ENCODE results near the gene NRF1.

NRF1 gene

DNA sequence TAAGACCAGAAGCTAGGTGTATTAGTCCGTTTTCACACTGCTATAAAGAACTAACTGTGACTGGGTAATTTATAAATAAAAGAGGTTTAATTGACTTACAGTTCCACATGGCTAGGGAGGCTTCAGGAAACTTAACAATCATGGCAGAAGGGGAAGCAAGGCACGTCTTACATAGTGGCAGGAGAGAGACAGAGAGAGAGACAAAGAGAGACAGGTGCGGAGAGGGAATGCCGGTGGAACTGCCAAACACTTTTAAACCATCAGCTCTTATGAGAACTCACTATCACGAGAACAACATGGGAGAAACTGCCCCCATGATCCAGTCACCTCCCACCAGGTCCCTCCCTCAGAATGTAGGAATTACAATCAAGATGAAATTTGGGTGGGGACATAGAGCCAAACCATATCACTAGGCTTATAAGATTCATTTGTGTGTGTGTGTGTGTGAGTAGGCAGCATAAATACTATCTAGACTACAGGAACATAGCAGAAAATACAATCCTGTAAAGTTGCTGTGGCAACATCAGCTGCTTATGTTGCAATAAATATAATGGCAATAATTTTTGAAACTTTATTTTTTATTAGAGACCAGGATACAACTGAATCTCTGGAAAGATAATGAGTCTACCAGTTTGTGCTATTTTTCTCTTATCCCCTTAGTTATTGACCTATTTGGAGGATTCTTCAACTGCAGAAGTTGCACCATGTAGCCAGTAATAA, 77.1 kb downstream of the NRF1 start:
- H3K4me3 ChIP-seq (ENCODE audit: low read depth, low read length) = no peak overlapping the region
- no peak for DNase-seq (ENCODE audit: low read depth)
- TF ChIP-seq, protein P1, sequence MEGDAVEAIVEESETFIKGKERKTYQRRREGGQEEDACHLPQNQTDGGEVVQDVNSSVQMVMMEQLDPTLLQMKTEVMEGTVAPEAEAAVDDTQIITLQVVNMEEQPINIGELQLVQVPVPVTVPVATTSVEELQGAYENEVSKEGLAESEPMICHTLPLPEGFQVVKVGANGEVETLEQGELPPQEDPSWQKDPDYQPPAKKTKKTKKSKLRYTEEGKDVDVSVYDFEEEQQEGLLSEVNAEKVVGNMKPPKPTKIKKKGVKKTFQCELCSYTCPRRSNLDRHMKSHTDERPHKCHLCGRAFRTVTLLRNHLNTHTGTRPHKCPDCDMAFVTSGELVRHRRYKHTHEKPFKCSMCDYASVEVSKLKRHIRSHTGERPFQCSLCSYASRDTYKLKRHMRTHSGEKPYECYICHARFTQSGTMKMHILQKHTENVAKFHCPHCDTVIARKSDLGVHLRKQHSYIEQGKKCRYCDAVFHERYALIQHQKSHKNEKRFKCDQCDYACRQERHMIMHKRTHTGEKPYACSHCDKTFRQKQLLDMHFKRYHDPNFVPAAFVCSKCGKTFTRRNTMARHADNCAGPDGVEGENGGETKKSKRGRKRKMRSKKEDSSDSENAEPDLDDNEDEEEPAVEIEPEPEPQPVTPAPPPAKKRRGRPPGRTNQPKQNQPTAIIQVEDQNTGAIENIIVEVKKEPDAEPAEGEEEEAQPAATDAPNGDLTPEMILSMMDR (IDR thresholded peaks at IDR 0.05; ENCODE audit: low read depth, low read length, missing control alignments) = no peak

DNA sequence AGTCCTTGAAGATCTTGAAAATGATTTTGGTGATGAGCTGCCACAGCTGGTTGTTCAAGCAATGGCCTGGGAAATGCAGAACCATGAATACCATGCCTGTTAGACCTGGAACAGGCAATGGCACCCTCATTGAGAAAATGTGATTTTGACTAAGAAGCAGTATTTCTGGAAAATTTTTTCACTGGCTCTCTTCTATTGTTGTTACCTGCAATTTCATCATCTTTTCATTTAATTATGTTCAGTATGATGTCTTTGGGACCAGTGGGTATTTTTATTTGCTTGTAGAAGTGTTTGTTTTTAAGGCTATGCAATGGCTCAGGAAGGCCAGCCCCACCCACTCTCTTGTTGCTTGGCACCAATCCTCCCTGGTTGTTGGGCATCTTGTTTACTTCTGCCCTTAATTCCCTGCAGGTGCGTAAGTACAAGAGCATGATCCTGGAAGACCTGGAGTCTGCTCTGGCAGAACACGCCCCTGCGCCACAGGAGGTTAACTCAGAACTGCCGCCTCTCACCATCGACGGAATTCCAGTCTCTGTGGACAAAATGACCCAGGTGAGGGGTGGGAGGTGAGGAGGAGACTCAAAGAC, 78.6 kb downstream of the NRF1 start:
- TF ChIP-seq, protein P1 (IDR thresholded peaks at IDR 0.05; ENCODE audit: low read depth, low read length, missing control alignments) = no peak
- DNase-seq (ENCODE audit: low read depth) = no peak
- no peak overlapping the region for H3K4me3 ChIP-seq (ENCODE audit: low read depth, low read length)

DNA sequence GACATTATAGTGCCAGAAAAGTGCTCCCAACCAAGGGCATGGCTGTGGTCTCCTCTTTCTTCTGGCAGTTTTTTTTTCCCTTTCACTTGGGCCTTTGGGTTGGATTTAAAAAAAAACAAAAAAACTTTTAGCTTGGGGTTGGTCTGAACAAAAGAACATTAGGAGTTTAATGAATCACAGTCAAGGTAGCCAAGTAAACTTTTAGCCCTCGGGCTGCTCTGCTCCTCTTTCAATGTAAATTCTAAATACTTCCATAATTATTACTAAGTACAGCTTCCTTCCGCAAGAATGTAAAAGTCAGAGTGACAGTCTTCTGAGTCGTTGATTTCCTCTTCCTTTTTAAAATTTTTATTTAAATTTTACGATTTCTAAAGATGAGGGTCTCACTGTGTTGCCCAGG, 79.2 kb downstream of the NRF1 start:
- no peak for DNase-seq (ENCODE audit: low read depth)
- TF ChIP-seq, protein P1 (IDR thresholded peaks at IDR 0.05; ENCODE audit: low read depth, low read length, missing control alignments) = no peak
- no peak overlapping the region for H3K4me3 ChIP-seq (ENCODE audit: low read depth, low read length)

DNA sequence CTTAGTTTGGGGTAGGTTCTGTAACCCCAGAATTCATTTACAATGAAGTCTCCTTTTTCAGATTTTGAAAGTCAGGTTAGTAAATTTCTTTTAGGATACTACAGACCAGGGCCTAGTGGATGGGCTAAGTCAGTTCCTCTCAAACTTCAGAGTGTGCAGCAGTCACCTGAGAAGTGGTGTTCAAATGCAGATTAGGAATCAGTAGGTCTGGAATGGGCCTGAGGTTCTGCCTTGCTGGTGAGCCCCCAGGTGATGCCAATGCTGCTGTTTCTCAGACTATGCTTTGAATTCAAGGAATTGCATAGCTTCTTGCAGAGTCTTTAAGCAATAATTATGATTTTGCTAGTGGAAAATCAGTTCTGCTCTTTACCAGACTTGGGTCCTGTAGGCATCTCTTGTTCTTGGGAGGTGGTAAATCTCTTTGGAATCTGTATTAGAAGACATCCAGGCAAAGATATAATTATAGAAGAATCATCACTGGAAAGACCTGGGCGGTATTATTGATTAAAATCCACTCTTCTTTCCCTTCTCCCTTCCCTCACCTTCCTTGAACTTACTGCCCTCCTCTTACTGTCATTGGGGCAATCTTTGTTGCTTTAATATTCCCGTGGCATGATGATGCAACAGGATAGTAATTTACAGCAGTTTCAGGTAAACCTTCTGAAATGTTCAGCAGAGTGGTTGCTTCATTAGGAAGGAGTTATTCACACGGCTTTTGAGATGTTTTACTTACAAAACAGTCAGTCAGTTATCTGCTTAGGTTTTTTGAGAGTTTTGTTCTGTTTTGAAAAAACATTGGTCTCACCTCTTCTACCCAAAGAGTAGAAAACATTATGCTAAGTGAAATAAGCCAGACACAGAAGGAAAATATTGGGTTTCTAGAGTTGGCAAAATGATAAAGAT, 87.2 kb downstream of the NRF1 start:
- no peak overlapping the region for H3K4me3 ChIP-seq (ENCODE audit: low read depth, low read length)
- no peak for DNase-seq (ENCODE audit: low read depth)

DNA sequence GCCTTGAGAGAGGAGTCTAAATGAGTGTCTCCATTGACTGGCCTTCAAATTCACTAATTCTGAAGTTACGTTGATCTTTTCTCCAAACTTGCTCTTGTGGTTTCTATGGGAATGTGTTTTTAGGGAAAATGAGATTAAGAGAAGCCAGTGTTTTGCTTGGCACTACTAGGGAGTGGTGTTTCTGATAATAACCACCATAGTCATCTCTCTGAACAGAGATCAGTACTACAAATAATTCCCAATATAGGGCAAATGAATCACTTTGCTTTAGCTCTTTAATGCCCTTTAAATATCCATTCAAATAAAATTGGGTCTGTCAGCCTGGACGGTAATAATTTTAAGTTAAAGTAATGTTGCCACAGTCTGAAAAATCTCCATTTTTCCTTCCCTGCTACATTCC, 90.8 kb downstream of the NRF1 start:
- TF ChIP-seq, protein P1 (IDR thresholded peaks at IDR 0.05; ENCODE audit: low read depth, low read length, missing control alignments) = no peak
- no peak overlapping the region for H3K4me3 ChIP-seq (ENCODE audit: low read depth, low read length)
- DNase-seq (ENCODE audit: low read depth) = no peak

More for the DNA sequence above, 87.2 kb downstream of the NRF1 start:
- TF ChIP-seq, protein P1 (IDR thresholded peaks at IDR 0.05; ENCODE audit: low read depth, low read length, missing control alignments) = no peak

DNA sequence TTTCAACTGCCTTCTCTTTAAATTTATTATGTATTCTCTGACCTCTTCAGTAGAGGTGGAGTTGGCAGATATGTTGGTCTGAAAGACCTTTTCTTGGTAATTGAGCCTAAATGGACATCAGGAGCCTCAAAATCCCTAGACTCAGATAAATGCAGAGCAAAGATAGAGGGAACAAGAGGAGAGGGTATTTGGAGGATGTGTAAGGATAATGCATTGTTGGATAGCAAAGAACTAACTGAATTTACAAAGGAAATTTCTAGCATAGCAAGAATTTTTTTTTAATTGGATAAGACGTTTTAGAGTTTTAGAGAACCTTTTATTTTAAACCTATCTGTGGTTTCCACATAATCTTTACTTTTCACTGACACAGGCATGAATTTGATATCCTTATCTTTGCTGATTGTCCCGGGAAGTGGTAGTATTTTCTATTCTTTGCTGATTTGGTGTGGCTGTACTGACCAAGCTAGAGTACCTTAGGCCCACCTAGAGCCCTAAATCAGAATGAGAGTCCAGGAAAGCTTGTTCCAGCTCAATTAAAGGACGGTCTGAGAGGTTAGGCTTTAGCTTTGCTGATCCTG, 91.3 kb downstream of the NRF1 start:
- no peak overlapping the region for H3K4me3 ChIP-seq (ENCODE audit: low read depth, low read length)
- DNase-seq (ENCODE audit: low read depth) = no peak
- TF ChIP-seq, protein P1 (IDR thresholded peaks at IDR 0.05; ENCODE audit: low read depth, low read length, missing control alignments) = no peak

Data from GM12864 (cell line).